GM12878 (cell line): ENCODE data around the gene CC2D2B. TPM values are rescaled to one million over a fixed set of nuclear protein-coding genes. Genes with fewer than 3 reads are reported as not detected.
A peak's percentile ranks its signal among the peaks of the same experiment; 100 is the strongest.

Experiments
- ATAC-seq: fragments of 200-7000 bp; cut with Tn5 transposase; 3 replicates; pipeline ENCODE4 v1.9.1; 2020; ENCODE audit warnings: mild to moderate bottlenecking, moderate library complexity
- BruUV-seq: library from RNA; stranded (reverse); fragments of 400-500 nt; replicated peaks from 2 replicates; lab custom pipeline; 2021; lab: Mats Ljungman, UMichigan
- CTCF ChIA-PET: fragments of 300-600 bp; sonication (Branson Sonifier 250); formaldehyde crosslinking; extraction: SDS; loops from one replicate; lab custom pipeline; 2021; ENCODE audit warnings: inconsistent platforms; lab: Yijun Ruan, JAX
- POLR2A ChIA-PET: fragments of 350-600 bp; formaldehyde crosslinking; extraction: SDS; loops from one replicate; lab custom pipeline; 2021; ENCODE audit warnings: inconsistent platforms; lab: Charles Lee
- RAD21 ChIA-PET: fragments of 300-600 bp; sonication (Branson Sonifier 250); formaldehyde crosslinking; loops from one replicate; lab custom pipeline; 2023; ENCODE audit warnings: antibody characterized with exemption; ENCODE audit not compliant: unreplicated experiment; lab: Charles Lee
- SMC1A ChIA-PET: fragments of 300-600 bp; sonication (Branson Sonifier 250); formaldehyde crosslinking; loops from one replicate; lab custom pipeline; 2023; ENCODE audit not compliant: unreplicated experiment, uncharacterized antibody; lab: Charles Lee
- DNase-seq: peaks from one replicate; pipeline ENCODE4 v3.0.0-alpha.2; 2011; ENCODE audit warnings: low read depth, low spot score
- FAIRE-seq: peaks from 3 replicates; lab custom pipeline; 2011; peaks lifted over from hg19 to GRCh38; lab: Jason Lieb, UNC
- H2AFZ ChIP-seq: 2 replicates; pipeline ENCODE4 v1.6.0; 2011; ENCODE audit warnings: low read depth, low read length, control low read depth; ENCODE audit not compliant: control insufficient read depth
- H3K27ac ChIP-seq: 2 replicates; pipeline ENCODE4 v1.5.1; 2011; ENCODE audit warnings: control low read depth; ENCODE audit not compliant: control insufficient read depth, insufficient read depth
- H3K27me3 ChIP-seq, 2 experiments: replicated peaks in 1 of 2; 2 replicates each; pipeline versions ENCODE4 v1.6.0 to v1.6.1; 2011; ENCODE audit warnings: low read length in 1 of 2; ENCODE audit not compliant: control insufficient read depth in 2 of 2, insufficient read depth in 2 of 2
- H3K36me3 ChIP-seq, 2 experiments: 2 replicates each; pipeline ENCODE4 v1.5.1; 2011; ENCODE audit warnings: low read length in 1 of 2; ENCODE audit not compliant: control insufficient read depth in 2 of 2, insufficient read depth in 2 of 2
- H3K4me1 ChIP-seq: 2 replicates; pipeline ENCODE4 v1.6.1; 2011; ENCODE audit warnings: mild to moderate bottlenecking, low read length, moderate library complexity, mixed read lengths; ENCODE audit not compliant: control insufficient read depth, insufficient read depth
- H3K4me2 ChIP-seq: 2 replicates; pipeline ENCODE4 v1.6.0; 2011; ENCODE audit warnings: control low read depth; ENCODE audit not compliant: control insufficient read depth, insufficient read depth
- H3K4me3 ChIP-seq: fragments of 200-600 bp; sonication (generic); 2 replicates; pipeline ENCODE4 v1.5.1; 2016
- H3K79me2 ChIP-seq: 2 replicates; pipeline ENCODE4 v1.6.0; 2011; ENCODE audit warnings: low read length; ENCODE audit not compliant: control insufficient read depth, insufficient read depth
- H3K9ac ChIP-seq: 2 replicates; pipeline ENCODE4 v1.8.0; 2011; ENCODE audit warnings: low read length, control low read depth, mixed read lengths; ENCODE audit not compliant: control insufficient read depth, insufficient read depth
- H3K9me3 ChIP-seq: replicated peaks from 3 replicates; pipeline ENCODE4 v1.5.1; 2011; ENCODE audit warnings: mild to moderate bottlenecking, low read length; ENCODE audit not compliant: control insufficient read depth, insufficient read depth
- H4K20me1 ChIP-seq: 2 replicates; pipeline ENCODE4 v1.6.0; 2011; ENCODE audit not compliant: control insufficient read depth, insufficient read depth
- NBN ChIP-seq: fragments of 450-650 bp; IDR thresholded peaks from 2 replicates; pipeline ENCODE4 v1.6.1; 2016
- NFIC ChIP-seq: IDR thresholded peaks from 2 replicates; pipeline ENCODE4 v1.6.1; 2012; ENCODE audit warnings: low read depth, mild to moderate bottlenecking, inconsistent platforms, low read length, moderate library complexity
- NFYA ChIP-seq: IDR thresholded peaks from 2 replicates; pipeline ENCODE4 v1.6.1; 2011; ENCODE audit warnings: low read depth, mild to moderate bottlenecking, low read length, improper control_type of control experiment, borderline replicate concordance
- RBBP5 ChIP-seq: fragments of 200-600 bp; sonication (generic); conservative IDR thresholded peaks from 2 replicates; pipeline ENCODE4 v1.6.1; 2016
- SIX5 ChIP-seq: IDR thresholded peaks from 2 replicates; pipeline ENCODE4 v1.6.1; 2011; ENCODE audit warnings: mild to moderate bottlenecking, low read depth, low read length, moderate library complexity; ENCODE audit not compliant: severe bottlenecking
- SMARCA5 ChIP-seq: fragments of 450-650 bp; IDR thresholded peaks from 2 replicates; pipeline ENCODE4 v1.6.1; 2017; ENCODE audit warnings: mild to moderate bottlenecking
- SMC3 ChIP-seq: IDR thresholded peaks from 2 replicates; pipeline ENCODE4 v1.6.1; 2011; ENCODE audit warnings: low read length, improper control_type of control experiment, borderline replicate concordance
- SPI1 ChIP-seq: IDR thresholded peaks from 2 replicates; pipeline ENCODE4 v1.6.1; 2011; ENCODE audit warnings: low read depth, mild to moderate bottlenecking, low read length, moderate library complexity, borderline replicate concordance; ENCODE audit not compliant: insufficient read depth
- SUZ12 ChIP-seq: fragments of 200-600 bp; sonication (generic); IDR thresholded peaks from one replicate; pipeline ENCODE4 v1.6.1; 2018; ENCODE audit warnings: antibody characterized with exemption, mild to moderate bottlenecking; ENCODE audit not compliant: unreplicated experiment
- TCF3 ChIP-seq: IDR thresholded peaks from 2 replicates; pipeline ENCODE4 v1.6.1; 2012; ENCODE audit warnings: low read depth, mild to moderate bottlenecking, low read length, borderline replicate concordance; ENCODE audit not compliant: insufficient read depth
- YY1 ChIP-seq: IDR thresholded peaks from 2 replicates; pipeline ENCODE4 v1.6.1; 2011; ENCODE audit warnings: low read depth, mild to moderate bottlenecking, low read length
- ZNF384 ChIP-seq: IDR thresholded peaks from 2 replicates; pipeline ENCODE4 v1.6.1; 2012; ENCODE audit warnings: low read depth, mild to moderate bottlenecking, low read length, improper control_type of control experiment, borderline replicate concordance
- WGBS: methylation state at CpG from one replicate; pipeline ENCODE4 v1.1.6; 2016; ENCODE audit warnings: low lambda C conversion rate; ENCODE audit not compliant: insufficient replicate concordance, insufficient coverage; ENCODE audit errors: missing lambda C conversion rate; 5-methylcytosine and 5-hydroxymethylcytosine counted together
- in situ Hi-C: fragments of 300-500 bp; cut with MboI; formaldehyde crosslinking; loops from 9 replicates; pipeline ENCODE4 v1.14.3; 2018; ENCODE audit warnings: mixed read lengths
- intact Hi-C: fragments of 100-400 bp; cut with micrococcal nuclease; formaldehyde crosslinking; loops from one replicate; pipeline ENCODE4 v1.14.2; 2022; ENCODE audit not compliant: unreplicated experiment
- polyA plus RNA-seq, 11 experiments: library from polyadenylated mRNA; depleted of rRNA in 4 of 11; unstranded in 6 of 11; stranded (reverse) in 5 of 11; fragments of >200 nt; fragmentation: Nextera tagmentation in 4 of 11; fragmentation: Illumina TruSeq in 1 of 11; extraction: Ambion mirVana in 4 of 11; extraction: Trizol in 1 of 11; gene quantifications; 1 replicate in 1 of 11; 2 replicates in 10 of 11; pipeline versions ENCODE4 v1.2.1 to v1.2.3, GENCODE V29; 2011 to 2016; ENCODE audit warnings: inconsistent platforms in 2 of 11, missing spikeins in 2 of 11, low read depth in 1 of 11
- total RNA-seq, 4 experiments: library from RNA; depleted of rRNA in 3 of 4; stranded (reverse); fragments of >200 nt in 3 of 4; fragmentation: Illumina TruSeq in 1 of 4; extraction: Trizol in 1 of 4; gene quantifications; 2 replicates each; pipeline versions ENCODE4 v1.2.1 to v1.2.3, GENCODE V29; 2013 to 2021
- TF ChIP-seq, protein P1 (sequence below), 3 experiments: IDR thresholded peaks in 2 of 3; conservative IDR thresholded peaks in 1 of 3; 2 replicates each; pipeline ENCODE4 v1.5.1; 2011; ENCODE audit warnings: low read depth in 3 of 3, low read length in 3 of 3, mild to moderate bottlenecking in 3 of 3, control low read depth in 2 of 3, moderate library complexity in 2 of 3, inconsistent platforms in 1 of 3, mixed read lengths in 1 of 3; ENCODE audit not compliant: control insufficient read depth in 2 of 3, insufficient read depth in 1 of 3; ENCODE audit errors: extremely low read depth in 1 of 3

The CC2D2B gene
- total and polyA plus RNA-seq, 10 of the 15 experiments (the other 5 are each of a cell fraction or from before 2014, with no cell fraction given) = 0.42 to 2.8 (median 0.78) TPM

DNA sequence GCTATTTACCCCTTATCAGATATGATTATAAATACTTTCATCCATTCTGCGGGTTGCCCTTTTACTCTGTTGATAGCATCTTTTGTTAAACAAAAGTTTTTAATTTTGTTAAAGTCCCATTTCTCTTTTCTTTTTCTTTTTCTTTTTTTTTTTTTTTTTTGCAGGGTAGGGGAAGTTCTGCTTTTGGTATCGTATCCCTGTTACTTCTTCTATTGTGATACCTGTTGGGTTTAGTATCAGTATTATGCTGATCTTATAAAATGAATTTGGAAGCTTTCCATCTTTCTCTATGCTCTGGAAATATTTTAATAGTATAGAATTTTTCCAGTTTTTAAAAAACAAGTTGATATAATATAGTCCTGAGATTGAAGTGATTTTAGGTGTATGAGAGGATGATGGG, 141.6 kb downstream of the CC2D2B start:
- intact Hi-C loops = loop anchor here (5.0 to 10.0 kb wide), 2 partner anchors 83 to 245 kb away; partner anchors contain the start of gene ZNF518A
- no TSS peak for BruUV-seq
- ATAC-seq = no peak
- Histone ChIP-seq H3K79me2 (peaks cover 43% of the 10 kb centered on the region), H3K4me2 (peak overlapping the region; percentile 38; the same call in 1 of the 2 replicates), H3K9ac (no peak overlapping the region), H3K4me1 (peaks cover 5% of the 10 kb centered on the region; the same call in 1 of the 2 replicates), H3K4me3 (no peak overlapping the region), H3K27ac (no peak overlapping the region), H3K9me3 (no peaks in the 10 kb centered on the region), H3K27me3 (no peaks in the 10 kb centered on the region), H2AFZ (no peak overlapping the region), H3K36me3 (peaks cover 0 to 2% of the 10 kb centered on the region in 2 experiments; a peak in 2 of 4 replicates), H4K20me1 (no peaks in the 10 kb centered on the region)
- TF ChIP-seq NFYA = no peak
- TF ChIP-seq ZNF384 = 0 out of 2 replicates have a peak, but pooled peaks have one; percentile 14
- CTCF ChIA-PET = interaction anchor here (0.6 to 1.3 kb wide), 5 partner anchors 7 to 169 kb away, joined by 3 to 5 read pairs (median 3); no protein-coding TSS in a partner anchor
- SMC1A ChIA-PET = interaction anchor here (0.9 to 1.7 kb wide), 4 partner anchors 15 to 292 kb away, joined by 3 to 4 read pairs (median 4); no protein-coding TSS in a partner anchor
- RAD21 ChIA-PET = interaction anchor here (1.1 kb wide), 1 partner anchor 243 kb away, joined by 3 read pairs; no protein-coding TSS in a partner anchor
- no peak for FAIRE-seq
- in situ Hi-C loops = no loop called here
- WGBS = 47% methylated on average over 1 of the region's 2 CpGs
- DNase-seq = no peak
- POLR2A ChIA-PET = no interaction called here

DNA sequence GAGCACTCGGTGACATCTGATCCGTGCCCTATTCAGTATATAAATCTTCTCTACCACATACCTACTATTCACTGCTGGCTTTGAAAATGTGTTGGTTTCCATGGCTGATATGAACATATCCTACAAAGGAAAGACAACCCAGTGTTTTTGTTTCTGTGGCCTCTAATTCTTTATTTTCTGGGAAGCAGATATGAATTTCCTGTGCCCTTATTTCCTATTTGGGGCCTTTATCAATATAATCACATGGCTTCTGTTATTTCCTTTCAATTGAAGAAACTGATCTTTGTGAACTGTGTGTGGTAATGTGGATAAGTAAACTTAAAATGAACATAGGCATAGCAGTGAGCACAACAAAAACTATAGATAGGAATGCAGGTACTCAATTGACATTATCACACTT, 146.2 kb downstream of the CC2D2B start:
- H3K4me3 ChIP-seq = no peak overlapping the region
- intact Hi-C loops = no loop called here
- H3K4me1 ChIP-seq = peaks cover under 1% of the 10 kb centered on the region; the same call in 1 of the 2 replicates
- H3K36me3 ChIP-seq = peaks cover 4 to 5% of the 10 kb centered on the region in 2 experiments; a peak in 2 of 4 replicates
- no peaks in the 10 kb centered on the region for H3K9me3 ChIP-seq
- POLR2A ChIA-PET = interaction anchor here (0.5 kb wide), 1 partner anchor 88 kb away, joined by 3 read pairs; no protein-coding TSS in a partner anchor
- WGBS = 100% methylated on average over 2 of the region's 2 CpGs
- FAIRE-seq (no peak), DNase-seq (no peak), ATAC-seq (no peak)
- H4K20me1 ChIP-seq = no peaks in the 10 kb centered on the region
- in situ Hi-C loops = no loop called here
- no peak overlapping the region for H3K27ac ChIP-seq
- no peaks in the 10 kb centered on the region for H3K27me3 ChIP-seq
- H3K9ac ChIP-seq = no peak overlapping the region
- CTCF ChIA-PET = interaction anchor here (1.2 kb wide), 1 partner anchor 37 kb away, joined by 5 read pairs; no protein-coding TSS in a partner anchor
- RAD21 ChIA-PET = no interaction called here
- SMC1A ChIA-PET = no interaction called here
- H2AFZ ChIP-seq = no peak overlapping the region
- H3K79me2 ChIP-seq = peaks cover 3% of the 10 kb centered on the region
- H3K4me2 ChIP-seq = no peak overlapping the region
- BruUV-seq = no TSS peak
- no peak for TF ChIP-seq SMARCA5
- no peak for TF ChIP-seq SUZ12
- no peak for TF ChIP-seq RBBP5
- no peak for TF ChIP-seq SMC3
- TF ChIP-seq SIX5 = no peak
- TF ChIP-seq NBN = no peak
- no peak for TF ChIP-seq SPI1
- no peak for TF ChIP-seq NFIC
- TF ChIP-seq, protein P1, sequence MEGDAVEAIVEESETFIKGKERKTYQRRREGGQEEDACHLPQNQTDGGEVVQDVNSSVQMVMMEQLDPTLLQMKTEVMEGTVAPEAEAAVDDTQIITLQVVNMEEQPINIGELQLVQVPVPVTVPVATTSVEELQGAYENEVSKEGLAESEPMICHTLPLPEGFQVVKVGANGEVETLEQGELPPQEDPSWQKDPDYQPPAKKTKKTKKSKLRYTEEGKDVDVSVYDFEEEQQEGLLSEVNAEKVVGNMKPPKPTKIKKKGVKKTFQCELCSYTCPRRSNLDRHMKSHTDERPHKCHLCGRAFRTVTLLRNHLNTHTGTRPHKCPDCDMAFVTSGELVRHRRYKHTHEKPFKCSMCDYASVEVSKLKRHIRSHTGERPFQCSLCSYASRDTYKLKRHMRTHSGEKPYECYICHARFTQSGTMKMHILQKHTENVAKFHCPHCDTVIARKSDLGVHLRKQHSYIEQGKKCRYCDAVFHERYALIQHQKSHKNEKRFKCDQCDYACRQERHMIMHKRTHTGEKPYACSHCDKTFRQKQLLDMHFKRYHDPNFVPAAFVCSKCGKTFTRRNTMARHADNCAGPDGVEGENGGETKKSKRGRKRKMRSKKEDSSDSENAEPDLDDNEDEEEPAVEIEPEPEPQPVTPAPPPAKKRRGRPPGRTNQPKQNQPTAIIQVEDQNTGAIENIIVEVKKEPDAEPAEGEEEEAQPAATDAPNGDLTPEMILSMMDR (IDR thresholded peaks at IDR 0.05 in 2 of 3, conservative IDR thresholded peaks at IDR 0.05 in 1 of 3; ENCODE audit: control insufficient read depth in 2 of 3, extremely low read depth in 1 of 3, insufficient read depth in 1 of 3, low read depth in 3 of 3, low read length in 3 of 3) = no peak
- no peak for TF ChIP-seq YY1
- TF ChIP-seq TCF3 = no peak
